HG03460 (cell line): ENCODE results near the gene TBX10.
"Not testable (repeated sequence)": the region's sequence is repeated elsewhere in the genome, so short reads cannot be mapped to it uniquely, and the experiment has no call there.

Experiments
- ATAC-seq: cut with Tn5 transposase; IDR thresholded peaks from one replicate; pipeline ENCODE4 v1.9.1; 2021; ENCODE audit not compliant: unreplicated experiment

Gene TBX10

DNA sequence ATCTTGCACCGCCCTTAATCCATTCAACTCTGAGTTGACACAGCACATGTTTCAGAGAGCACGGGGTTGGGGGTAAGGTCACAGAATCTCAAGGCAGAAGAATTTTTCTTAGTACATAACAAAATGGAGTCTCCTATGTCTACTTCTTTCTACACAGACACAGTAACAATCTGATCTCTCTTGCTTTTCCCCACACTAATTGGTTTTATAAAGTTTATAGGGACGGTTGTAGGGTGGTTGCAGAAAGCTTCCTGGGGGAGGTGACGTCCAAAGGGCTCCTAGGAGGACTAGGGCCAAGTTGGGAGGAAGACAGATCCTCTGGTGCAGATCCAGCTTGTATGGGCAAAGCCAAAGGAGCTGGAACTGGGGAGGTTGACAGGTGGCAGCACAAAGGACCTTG is 35.4 kb downstream of the TBX10 start:
- not testable (repeated sequence) for ATAC-seq

DNA sequence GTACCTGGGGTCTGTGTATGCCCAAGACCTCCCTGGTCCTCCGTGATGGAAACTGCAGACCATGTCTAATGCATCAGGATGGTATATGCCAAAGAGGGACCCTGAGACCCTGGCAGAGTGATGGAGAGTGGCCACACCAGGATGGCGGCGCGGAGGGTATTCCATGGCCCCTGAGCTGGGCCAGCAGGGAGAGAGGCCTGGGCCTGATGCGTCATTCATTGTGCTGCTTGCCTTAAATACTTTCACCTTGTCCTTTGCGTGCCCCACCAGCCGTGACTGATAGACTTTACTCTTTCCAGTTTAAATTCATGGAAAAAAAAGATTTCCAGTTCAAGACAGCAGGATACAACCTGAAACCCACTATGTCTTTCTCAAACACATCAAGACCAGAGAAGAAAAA is 38.5 kb downstream of the TBX10 start:
- ATAC-seq, result no peak

DNA sequence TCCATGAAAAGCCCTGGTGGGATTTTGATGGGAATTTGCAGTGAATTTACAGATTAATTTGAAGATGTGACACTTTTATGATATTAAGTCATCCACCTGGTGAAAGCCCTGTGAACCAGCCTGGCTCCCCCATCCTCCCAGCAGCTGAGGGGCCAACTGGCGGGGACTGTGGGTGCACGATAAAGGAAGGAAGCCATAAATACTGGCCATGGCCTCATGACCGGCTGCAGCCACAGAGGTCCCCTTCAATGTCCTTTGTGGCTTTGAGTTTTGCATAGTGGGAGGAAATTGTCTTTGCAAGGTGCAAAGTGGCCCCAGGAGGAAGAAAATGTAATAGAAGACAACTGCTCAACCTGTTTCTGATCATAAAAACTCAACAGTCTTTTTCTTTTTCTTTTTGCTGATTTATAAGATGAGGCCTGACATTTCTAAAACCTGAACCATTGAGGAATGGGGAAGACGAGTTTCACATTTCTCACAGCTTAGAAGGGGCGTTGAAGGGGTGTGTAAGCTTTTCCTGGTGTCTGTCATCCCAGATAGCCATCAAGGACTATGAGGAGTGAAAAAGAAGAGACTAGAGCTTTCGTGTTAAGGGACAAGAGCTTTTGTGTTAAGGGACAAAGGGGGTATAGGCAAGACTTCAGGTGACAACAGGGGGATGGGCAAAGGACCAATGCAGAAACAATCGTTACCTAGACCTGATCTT is 39.1 kb downstream of the TBX10 start:
- peak; percentile 74 for ATAC-seq

DNA sequence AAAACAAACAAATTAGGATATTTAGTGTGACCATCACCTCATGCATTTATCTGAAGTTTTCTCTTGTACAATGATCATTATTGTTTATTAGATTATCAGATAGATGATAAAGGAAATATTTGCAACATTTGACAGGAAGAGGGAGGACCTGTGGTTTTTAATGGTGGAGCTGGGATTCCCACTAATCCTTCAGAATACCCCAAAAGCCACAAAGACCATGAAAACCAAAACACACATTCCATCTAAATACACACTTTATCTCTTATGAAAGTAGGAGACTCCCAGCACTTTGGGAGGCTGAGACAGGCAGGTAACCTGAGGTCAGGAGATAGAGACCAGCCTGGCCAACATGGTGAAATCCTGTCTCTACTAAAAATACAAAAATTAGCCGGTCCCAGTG is 40.4 kb downstream of the TBX10 start:
- ATAC-seq, result no peak

DNA sequence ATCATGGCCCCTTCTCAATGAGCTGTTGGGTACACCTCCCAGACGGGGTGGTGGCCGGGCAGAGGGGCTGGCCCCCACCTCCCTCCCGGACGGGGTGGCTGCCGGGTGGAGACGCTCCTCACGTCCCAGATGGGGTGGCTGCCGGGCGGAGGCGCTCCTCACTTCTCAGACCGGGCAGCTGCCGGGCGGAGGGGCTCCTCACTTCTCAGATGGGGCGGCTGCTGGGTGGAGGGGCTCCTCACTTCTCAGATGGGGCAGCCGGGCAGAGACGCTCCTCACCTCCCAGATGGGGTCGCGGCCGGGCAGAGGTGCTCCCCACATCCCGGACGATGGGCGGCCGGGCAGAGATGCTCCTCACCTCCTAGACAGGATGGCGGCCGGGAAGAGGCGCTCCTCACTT is 41.6 kb downstream of the TBX10 start:
- not testable (repeated sequence) for ATAC-seq

DNA sequence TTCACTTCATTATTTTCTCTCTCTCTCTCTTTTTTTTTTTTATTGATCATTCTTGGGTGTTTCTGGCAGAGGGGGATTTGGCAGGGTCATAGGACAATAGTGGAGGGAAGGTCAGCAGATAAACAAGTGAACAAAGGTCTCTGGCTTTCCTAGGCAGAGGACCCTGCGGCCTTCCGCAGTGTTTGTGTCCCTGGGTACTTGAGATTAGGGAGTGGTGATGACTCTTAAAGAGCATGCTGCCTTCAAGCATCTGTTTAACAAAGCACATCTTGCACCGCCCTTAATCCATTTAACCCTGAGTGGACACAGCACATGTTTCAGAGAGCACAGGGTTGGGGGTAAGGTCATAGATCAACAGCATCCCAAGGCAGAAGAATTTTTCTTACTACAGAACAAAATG is 42.1 kb downstream of the TBX10 start:
- not testable (repeated sequence) for ATAC-seq

DNA sequence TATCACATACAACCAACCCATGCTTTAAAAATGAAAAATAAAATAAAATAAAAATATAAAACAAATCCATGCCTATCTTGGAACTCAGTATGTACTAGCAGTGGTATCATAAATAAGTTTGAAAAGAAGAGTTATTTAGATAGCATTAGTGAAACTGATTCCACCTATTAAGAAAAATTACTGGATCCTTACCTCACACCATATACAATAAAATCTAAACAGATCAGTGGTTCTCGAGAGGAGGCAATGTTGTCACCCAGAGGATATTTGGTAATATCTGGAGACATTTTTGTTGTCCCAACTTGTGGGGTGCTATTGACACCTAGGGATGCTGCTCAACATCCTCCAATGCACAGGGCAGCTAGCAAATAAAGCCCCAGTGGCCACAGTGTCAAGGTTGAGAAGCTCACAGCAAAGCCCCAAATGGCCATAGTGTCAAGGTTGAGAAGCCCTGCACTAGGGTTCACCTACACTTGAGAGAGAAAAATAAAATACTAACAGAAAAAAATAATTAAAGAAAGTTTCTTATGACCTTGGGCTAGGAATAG is 42.7 kb downstream of the TBX10 start:
- no peak for ATAC-seq

DNA sequence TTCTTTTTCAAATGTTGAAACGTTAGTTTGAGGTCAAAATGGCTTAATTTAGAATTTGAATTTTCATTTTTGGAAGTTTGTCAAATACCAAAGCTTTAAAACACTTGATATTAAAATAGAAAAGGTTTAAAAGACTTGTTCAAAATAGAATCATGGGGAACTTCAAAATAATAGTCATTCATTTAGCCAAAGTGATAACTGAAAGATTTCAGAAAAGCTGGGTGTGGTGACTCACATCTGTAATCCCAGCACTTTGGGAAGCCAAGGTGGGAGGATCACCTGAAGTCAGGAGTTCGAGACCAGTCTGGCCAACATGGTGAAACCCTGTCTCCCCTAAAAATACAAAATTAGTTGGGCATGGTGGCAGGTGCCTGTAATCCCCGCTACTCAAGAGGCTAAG is 45.1 kb downstream of the TBX10 start:
- no peak for ATAC-seq

DNA sequence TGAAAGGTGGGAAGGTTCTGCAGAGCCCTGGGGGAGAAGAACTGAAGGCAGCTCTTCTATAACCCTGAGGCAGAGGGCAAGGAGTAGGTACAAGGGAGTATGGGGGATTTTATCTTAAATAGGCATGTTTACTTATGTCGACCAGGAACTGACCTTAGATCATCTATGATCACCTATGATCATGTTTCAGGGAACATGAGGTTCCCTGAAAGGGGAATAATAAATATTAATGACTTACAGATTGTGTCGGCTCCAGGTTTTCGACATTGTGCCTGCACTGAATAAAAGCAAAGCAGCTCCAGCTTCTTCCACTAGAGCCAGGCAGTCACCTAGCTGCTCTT is 46.0 kb downstream of the TBX10 start:
- no peak for ATAC-seq

DNA sequence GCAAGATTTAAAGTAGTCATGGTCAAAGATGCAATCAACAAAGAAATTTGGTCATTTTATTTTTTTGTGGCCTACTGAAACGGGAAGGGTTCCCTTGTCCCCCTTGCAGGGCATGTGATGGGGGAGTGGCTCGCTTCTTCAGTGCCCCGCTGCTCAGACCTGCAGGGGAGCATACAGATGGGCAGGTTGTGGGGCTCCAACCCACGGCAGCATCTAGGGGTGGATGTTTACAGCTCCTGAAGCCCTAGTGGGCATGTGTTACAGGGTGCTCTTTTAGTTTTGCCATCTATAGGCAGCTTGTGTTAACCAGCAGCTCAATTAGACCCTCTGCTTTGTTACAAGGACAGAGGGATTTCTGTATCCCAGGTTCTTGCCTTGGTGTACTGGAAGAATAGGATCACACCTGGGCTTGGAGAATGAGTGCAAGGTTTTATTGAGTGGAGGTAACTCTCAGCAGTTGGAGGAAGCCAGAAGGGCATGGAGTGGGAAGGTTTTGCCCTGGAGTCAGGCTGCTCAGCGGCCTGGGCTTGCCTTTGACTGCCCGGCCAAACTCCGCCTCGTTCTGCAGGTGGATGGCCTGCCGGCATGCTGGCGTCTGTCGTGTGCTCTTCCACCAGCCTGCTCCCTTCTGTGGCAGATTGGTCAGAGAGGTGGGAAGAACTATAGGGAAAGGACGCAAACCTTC is 46.5 kb downstream of the TBX10 start:
- ATAC-seq, result no peak

DNA sequence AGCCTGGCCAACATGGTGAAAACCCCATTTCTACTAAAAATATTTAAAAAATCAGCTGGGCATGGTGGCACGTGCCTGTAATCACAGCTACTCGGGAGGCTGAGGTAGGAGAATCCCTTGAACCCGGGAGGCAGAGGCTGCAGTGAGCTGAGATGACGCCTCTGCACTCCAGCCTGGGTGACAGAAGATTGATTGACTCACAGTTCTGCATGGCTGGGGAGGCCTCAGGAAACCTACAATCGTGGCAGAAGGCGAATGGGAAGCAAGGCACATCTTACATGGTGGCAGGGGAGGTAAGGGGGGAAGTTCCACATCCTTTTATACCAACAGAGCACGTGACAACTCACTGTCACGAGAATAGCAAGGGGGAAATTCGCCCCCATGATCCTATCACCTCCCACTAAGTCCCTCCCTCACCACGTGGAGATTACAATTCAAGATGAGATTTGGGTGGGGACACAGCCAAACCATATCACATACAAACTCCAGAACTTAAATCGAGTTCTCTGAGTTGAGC is 50.6 kb downstream of the TBX10 start:
- not testable (repeated sequence) for ATAC-seq

DNA sequence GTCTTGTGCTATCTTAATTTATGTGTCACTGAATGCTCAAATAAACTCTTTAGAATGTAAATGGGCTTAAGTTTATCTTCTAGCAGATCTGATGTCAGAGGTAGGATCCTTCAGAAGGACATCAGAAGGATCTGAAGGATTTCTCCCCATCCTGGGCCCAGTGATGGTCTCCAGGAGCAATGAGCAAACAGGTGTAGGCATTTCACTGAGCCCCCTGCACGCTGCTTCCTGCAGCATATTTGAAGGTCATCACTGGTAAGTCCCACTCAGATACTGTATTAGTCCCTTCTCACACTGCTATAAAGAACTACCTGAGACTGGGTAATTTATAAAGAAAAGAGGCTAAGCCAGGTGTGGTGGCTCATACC is 51.4 kb downstream of the TBX10 start:
- peak; percentile 25 for ATAC-seq

DNA sequence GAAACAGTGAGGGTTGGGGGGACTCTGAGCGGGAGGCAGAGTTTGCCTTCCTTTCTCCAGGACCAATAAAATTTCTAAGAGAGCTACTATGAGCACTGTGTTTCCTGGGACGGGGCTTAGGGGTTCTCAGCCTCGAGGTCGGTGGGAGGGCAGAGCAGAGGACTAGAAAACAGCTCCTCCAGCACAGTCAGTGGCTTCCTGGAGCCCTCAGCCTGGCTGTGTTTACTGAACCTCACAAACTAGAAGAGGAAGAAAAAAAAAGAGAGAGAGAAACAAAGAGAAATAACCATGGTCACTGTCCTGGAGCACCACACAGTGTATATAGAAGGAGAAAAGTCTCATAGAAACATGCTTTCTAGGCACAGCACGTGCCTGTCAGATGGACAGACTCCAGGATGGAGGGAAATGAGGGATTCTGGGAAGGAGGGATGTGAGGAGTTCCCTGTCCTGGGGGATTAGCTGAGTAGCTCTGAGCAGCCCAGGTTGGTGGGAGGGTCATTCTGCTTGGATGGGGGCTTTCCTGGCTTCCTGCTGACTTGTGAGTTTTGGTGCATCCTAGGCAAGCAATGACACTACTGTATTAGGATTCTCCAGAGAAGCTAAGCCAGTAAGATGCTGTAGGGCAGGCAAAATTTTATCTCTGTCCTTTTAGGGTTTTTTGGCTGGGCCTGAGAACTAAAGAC is 52.9 kb downstream of the TBX10 start:
- no peak for ATAC-seq

DNA sequence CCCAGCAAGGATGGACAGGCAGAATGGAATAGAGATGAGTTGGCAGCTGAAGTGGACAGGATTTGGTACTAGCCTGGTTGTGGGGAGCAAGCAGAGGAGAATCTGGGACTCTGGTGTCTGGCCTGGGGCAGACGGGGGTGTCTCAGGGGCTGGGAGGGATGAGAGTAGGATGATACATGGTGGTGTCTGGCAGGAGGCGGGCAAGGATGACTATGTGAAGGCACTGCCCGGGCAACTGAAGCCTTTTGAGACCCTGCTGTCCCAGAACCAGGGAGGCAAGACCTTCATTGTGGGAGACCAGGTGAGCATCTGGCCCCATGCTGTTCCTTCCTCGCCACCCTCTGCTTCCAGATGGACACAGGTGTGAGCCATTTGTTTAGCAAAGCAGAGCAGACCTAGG is 53.7 kb downstream of the TBX10 start:
- no peak for ATAC-seq

DNA sequence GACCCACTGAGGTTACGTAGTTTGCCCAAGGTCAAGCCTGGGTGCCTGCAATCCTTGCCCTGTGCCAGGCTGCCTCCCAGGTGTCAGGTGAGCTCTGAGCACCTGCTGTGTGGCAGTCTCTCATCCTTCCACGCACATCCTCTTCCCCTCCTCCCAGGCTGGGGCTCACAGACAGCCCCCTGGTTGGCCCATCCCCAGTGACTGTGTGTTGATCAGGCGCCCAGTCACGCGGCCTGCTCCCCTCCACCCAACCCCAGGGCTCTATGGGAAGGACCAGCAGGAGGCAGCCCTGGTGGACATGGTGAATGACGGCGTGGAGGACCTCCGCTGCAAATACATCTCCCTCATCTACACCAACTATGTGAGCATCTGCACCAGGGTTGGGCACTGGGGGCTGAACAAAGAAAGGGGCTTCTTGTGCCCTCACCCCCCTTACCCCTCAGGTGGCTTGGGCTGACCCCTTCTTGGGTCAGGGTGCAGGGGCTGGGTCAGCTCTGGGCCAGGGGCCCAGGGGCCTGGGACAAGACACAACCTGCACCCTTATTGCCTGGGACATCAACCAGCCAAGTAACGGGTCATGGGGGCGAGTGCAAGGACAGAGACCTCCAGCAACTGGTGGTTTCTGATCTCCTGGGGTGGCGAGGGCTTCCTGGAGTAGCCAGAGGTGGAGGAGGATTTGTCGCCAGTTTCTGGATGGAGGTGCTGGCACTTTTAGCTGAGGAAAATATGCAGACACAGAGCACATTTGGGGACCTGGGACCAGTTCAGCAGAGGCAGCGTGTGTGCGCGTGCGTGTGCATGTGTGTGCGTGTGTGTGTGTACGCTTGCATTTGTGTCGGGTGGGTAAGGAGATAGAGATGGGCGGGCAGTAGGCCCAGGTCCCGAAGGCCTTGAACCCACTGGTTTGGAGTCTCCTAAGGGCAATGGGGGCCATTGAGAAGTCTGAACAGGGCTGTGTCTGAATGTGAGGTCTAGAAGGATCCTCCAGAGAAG is 54.4 kb downstream of the TBX10 start:
- no peak for ATAC-seq

DNA sequence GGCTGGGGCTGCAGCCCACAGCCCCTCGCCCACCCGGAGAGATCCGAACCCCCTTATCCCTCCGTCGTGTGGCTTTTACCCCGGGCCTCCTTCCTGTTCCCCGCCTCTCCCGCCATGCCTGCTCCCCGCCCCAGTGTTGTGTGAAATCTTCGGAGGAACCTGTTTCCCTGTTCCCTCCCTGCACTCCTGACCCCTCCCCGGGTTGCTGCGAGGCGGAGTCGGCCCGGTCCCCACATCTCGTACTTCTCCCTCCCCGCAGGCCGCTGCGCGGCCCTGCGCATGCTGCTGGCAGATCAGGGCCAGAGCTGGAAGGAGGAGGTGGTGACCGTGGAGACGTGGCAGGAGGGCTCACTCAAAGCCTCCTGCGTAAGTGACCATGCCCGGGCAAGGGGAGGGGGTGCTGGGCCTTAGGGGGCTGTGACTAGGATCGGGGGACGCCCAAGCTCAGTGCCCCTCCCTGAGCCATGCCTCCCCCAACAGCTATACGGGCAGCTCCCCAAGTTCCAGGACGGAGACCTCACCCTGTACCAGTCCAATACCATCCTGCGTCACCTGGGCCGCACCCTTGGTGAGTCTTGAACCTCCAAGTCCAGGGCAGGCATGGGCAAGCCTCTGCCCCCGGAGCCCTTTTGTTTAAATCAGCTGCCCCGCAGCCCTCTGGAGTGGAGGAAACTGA is 55.2 kb downstream of the TBX10 start:
- ATAC-seq, result no peak

DNA sequence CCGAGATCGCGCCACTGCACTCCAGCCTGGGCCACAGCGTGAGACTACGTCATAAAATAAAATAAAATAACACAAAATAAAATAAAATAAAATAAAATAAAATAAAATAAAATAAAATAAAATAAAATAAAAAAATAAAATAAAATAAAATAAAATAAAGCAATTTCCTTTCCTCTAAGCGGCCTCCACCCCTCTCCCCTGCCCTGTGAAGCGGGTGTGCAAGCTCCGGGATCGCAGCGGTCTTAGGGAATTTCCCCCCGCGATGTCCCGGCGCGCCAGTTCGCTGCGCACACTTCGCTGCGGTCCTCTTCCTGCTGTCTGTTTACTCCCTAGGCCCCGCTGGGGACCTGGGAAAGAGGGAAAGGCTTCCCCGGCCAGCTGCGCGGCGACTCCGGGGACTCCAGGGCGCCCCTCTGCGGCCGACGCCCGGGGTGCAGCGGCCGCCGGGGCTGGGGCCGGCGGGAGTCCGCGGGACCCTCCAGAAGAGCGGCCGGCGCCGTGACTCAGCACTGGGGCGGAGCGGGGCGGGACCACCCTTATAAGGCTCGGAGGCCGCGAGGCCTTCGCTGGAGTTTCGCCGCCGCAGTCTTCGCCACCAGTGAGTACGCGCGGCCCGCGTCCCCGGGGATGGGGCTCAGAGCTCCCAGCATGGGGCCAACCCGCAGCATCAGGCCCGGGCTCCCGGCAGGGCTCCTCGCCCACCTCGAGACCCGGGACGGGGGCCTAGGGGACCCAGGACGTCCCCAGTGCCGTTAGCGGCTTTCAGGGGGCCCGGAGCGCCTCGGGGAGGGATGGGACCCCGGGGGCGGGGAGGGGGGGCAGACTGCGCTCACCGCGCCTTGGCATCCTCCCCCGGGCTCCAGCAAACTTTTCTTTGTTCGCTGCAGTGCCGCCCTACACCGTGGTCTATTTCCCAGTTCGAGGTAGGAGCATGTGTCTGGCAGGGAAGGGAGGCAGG is 56.0 kb downstream of the TBX10 start, which contains the start of gene GSTP1:
Gene GSTP1, plus strand, starts transcription at position 566 of the 958 bp plus-strand sequence. Its CDS starts 32 bp downstream, at position 598.
- peak; percentile 39 for ATAC-seq

DNA sequence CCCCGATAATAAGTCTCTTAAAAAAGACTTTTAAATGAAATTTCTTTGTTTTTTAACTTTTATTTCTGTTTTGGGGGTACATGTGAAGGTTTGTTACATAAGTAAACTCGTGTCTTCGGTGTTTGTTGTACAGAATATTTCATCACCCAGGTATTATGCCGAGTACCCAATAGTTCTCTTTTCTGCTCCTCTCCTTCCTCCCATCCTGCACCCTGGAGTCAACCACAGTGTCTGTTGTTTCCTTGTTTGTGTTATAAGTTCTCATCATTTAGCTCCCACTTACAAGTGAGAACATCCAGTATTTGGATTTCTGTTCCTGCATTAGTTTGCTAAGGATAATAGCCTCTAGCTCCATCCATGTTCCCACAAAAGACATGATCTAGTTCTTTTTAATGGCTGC is 57.6 kb downstream of the TBX10 start:
- ATAC-seq, result no peak

DNA sequence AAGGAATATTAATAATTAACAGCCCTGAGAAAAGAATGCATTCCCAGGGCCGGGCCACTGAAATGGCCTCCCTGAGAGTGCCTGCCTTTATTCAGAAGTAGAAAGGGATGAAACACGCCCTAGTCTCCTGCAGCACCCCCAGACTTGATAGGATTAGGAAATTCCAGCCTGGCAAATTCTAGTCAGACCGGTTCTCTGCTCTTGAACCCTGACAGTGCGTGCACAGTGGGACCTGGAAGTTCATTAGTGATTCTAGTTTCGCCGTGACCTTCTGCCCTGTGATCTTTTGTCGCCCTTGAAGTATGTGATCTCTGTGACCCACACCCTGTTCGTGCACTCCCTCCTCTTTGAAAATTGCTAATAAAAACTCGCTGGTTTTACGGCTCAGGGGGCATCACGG is 58.1 kb downstream of the TBX10 start:
- no peak for ATAC-seq
